HepG2 (cell line): Measurements from ENCODE around the gene AKR1A1. TPM values are rescaled to one million over a fixed set of nuclear protein-coding genes. Genes with fewer than 3 reads are reported as not detected.
A peak's percentile ranks its signal among the peaks of the same experiment; 100 is the strongest.

Experiments used
- HDAC2 ChIP-seq: sonication (generic); formaldehyde crosslinking; IDR thresholded peaks from 2 replicates; pipeline ENCODE4 v1.4.0; 2020; ENCODE audit warnings: missing genetic modification reagents
- IRF2 ChIP-seq: IDR thresholded peaks from 2 replicates; pipeline ENCODE4 v1.6.1; 2018; ENCODE audit warnings: missing genetic modification reagents, missing compliant biosample characterization
- KAT8 ChIP-seq: IDR thresholded peaks from 2 replicates; pipeline ENCODE4 v1.6.1; 2016; ENCODE audit warnings: missing genetic modification reagents, missing compliant biosample characterization
- MAFG ChIP-seq: sonication (generic); formaldehyde crosslinking; IDR thresholded peaks from 2 replicates; pipeline ENCODE4 v1.5.1; 2020; ENCODE audit warnings: mild to moderate bottlenecking, missing genetic modification reagents
- MXI1 ChIP-seq: IDR thresholded peaks from 3 replicates; pipeline ENCODE4 v1.6.1; 2012; ENCODE audit warnings: low read depth, low read length, inconsistent platforms, borderline replicate concordance
- MYC ChIP-seq: sonication (generic); formaldehyde crosslinking; IDR thresholded peaks from 2 replicates; pipeline ENCODE4 v1.9.0; 2021; ENCODE audit warnings: missing genetic modification reagents, borderline replicate concordance
- NFRKB ChIP-seq: fragments of 450-650 bp; IDR thresholded peaks from 2 replicates; pipeline ENCODE4 v1.6.1; 2017
- NR2F1 ChIP-seq, 2 experiments: fragments of 450-650 bp in 1 of 2; formaldehyde crosslinking in 1 of 2; IDR thresholded peaks; 2 replicates each; pipeline versions ENCODE4 v1.5.0 to v1.6.1; 2016 to 2020; ENCODE audit warnings: mild to moderate bottlenecking in 1 of 2, missing compliant biosample characterization in 1 of 2, missing genetic modification reagents in 1 of 2, moderate library complexity in 1 of 2
- RAD21 ChIP-seq: fragments of 450-650 bp; formaldehyde crosslinking; IDR thresholded peaks from 2 replicates; pipeline ENCODE4 v1.5.0; 2020; ENCODE audit warnings: mild to moderate bottlenecking
- SIN3A ChIP-seq: IDR thresholded peaks from 2 replicates; pipeline ENCODE4 v1.6.1; 2011; ENCODE audit warnings: low read depth, mild to moderate bottlenecking, control low read depth, low read length, borderline replicate concordance
- TEAD3 ChIP-seq: optimal IDR thresholded peaks from 2 replicates; pipeline ENCODE3; 2016; ENCODE audit warnings: borderline replicate concordance
- TFAP4 ChIP-seq: sonication (generic); IDR thresholded peaks from 2 replicates; pipeline ENCODE4 v1.6.1; 2016; ENCODE audit warnings: low read depth, borderline replicate concordance
- TOE1 ChIP-seq: sonication (generic); formaldehyde crosslinking; IDR thresholded peaks from 2 replicates; pipeline ENCODE4 v1.4.0; 2020; ENCODE audit warnings: mild to moderate bottlenecking, missing genetic modification reagents
- XRCC5 ChIP-seq: fragments of 200-400 bp; formaldehyde crosslinking; optimal IDR thresholded peaks from 2 replicates; pipeline ENCODE3; 2017; ENCODE audit warnings: mild to moderate bottlenecking, low read length
- ZFP37 ChIP-seq: sonication (generic); formaldehyde crosslinking; IDR thresholded peaks from 2 replicates; pipeline ENCODE4 v1.4.0; 2020; ENCODE audit warnings: missing genetic modification reagents, borderline replicate concordance
- ZFX ChIP-seq: sonication (generic); formaldehyde crosslinking; IDR thresholded peaks from 2 replicates; pipeline ENCODE4 v1.4.0; 2020; ENCODE audit warnings: mild to moderate bottlenecking, low read depth, missing genetic modification reagents, moderate library complexity
- ZNF124 ChIP-seq: sonication (generic); formaldehyde crosslinking; IDR thresholded peaks from 2 replicates; pipeline ENCODE4 v1.4.0; 2020; ENCODE audit warnings: missing genetic modification reagents
- ZNF276 ChIP-seq: sonication (generic); formaldehyde crosslinking; IDR thresholded peaks from 2 replicates; pipeline ENCODE4 v1.4.0; 2020; ENCODE audit warnings: mild to moderate bottlenecking, low read depth, missing genetic modification reagents
- ZNF331 ChIP-seq: sonication (generic); formaldehyde crosslinking; IDR thresholded peaks from 2 replicates; pipeline ENCODE4 v1.4.0; 2020; ENCODE audit warnings: missing genetic modification reagents
- ZNF34 ChIP-seq: sonication (generic); formaldehyde crosslinking; IDR thresholded peaks from 2 replicates; pipeline ENCODE4 v1.4.0; 2020; ENCODE audit warnings: mild to moderate bottlenecking, missing genetic modification reagents, borderline replicate concordance
- ZNF512B ChIP-seq: sonication (generic); formaldehyde crosslinking; IDR thresholded peaks from 2 replicates; pipeline ENCODE4 v1.5.1; 2020; ENCODE audit warnings: missing genetic modification reagents, mild to moderate bottlenecking, borderline replicate concordance
- ZNF513 ChIP-seq: sonication (generic); formaldehyde crosslinking; conservative IDR thresholded peaks from 2 replicates; pipeline ENCODE4 v1.5.0; 2020; ENCODE audit warnings: missing genetic modification reagents
- ZNF580 ChIP-seq: IDR thresholded peaks from 2 replicates; pipeline ENCODE4 v1.6.1; 2016; ENCODE audit warnings: low read depth, borderline replicate concordance
- ZNF883 ChIP-seq: sonication (generic); formaldehyde crosslinking; IDR thresholded peaks from 2 replicates; pipeline ENCODE4 v1.5.1; 2020; ENCODE audit warnings: mild to moderate bottlenecking, missing genetic modification reagents; ENCODE audit errors: not compliant biosample characterization
- polyA plus RNA-seq, 8 experiments: library from polyadenylated mRNA; depleted of rRNA in 3 of 8; stranded (reverse) in 7 of 8; unstranded in 1 of 8; fragments of >200 nt; fragmentation: Illumina TruSeq in 4 of 8; extraction: Trizol in 4 of 8; gene quantifications; 2 replicates each; pipeline versions ENCODE4 v1.2.1 to v1.2.3, GENCODE V29; 2011 to 2016; ENCODE audit warnings: low read depth in 4 of 8, missing spikeins in 1 of 8, mixed read lengths in 1 of 8; ENCODE audit not compliant: insufficient read depth in 1 of 8
- total RNA-seq, 5 experiments: library from RNA; depleted of rRNA; stranded (reverse); fragments of >200 nt; fragmentation: Illumina TruSeq; extraction: Trizol; gene quantifications; 2 replicates each; pipeline ENCODE4 v1.2.3, GENCODE V29; 2016; ENCODE audit warnings: low read depth in 1 of 5

Gene AKR1A1
- total and polyA plus RNA-seq, 2 of the 13 experiments (the other 11 are each of a cell fraction or from before 2014, with no cell fraction given), result 181 to 217 TPM

- TF ChIP-seq ZNF34 (CRISPR knock-in tag) (no peak), KAT8 (CRISPR knock-in tag) (no peak), HDAC2 (peak; percentile 43; the same call in 1 of the 2 replicates), ZFX (peak; percentile 55; the same call in 1 of the 2 replicates), TEAD3 (CRISPR knock-in tag) (peak; percentile 51), XRCC5 (peak; percentile 54), SIN3A (peak; percentile 71; the same call in 1 of the 2 replicates), MYC (CRISPR knock-in tag) (peak; percentile 55; the same call in 1 of the 2 replicates), ZNF512B (no peak), NR2F1 (CRISPR knock-in tag; IDR thresholded peaks at IDR 0.05) (peak in 1 of 2 experiments; percentile 25; a peak in 1 of 4 replicates), TFAP4 (peak; percentile 91), IRF2 (CRISPR knock-in tag) (peak; percentile 43; the same call in 1 of the 2 replicates), NFRKB (no peak), ZNF331 (0 out of 2 replicates have a peak, but pooled peaks have one; percentile 20), ZFP37 (CRISPR knock-in tag) (no peak), ZNF513 (CRISPR knock-in tag) (no peak), ZNF124 (CRISPR knock-in tag) (no peak), ZNF276 (0 out of 2 replicates have a peak, but pooled peaks have one; percentile 38), MAFG (CRISPR knock-in tag) (no peak), TOE1 (CRISPR knock-in tag) (no peak), MXI1 (peak; percentile 66; the same call in 1 of the 3 replicates), ZNF580 (CRISPR knock-in tag) (0 out of 2 replicates have a peak, but pooled peaks have one; percentile 29), RAD21 (CRISPR knock-in tag) (peak; percentile 77), ZNF883 (CRISPR knock-in tag) (no peak)
Measured at GRCh38 chr1:45512641-45513054, 38.0 kb upstream of the AKR1A1 start (continued).
